GM18508 (cell line): Measurements from ENCODE around the gene RTP1.
"Not testable (repeated sequence)": the region's sequence is repeated elsewhere in the genome, so short reads cannot be mapped to it uniquely, and the experiment has no call there.

ENCODE experiments used
- ATAC-seq: cut with Tn5 transposase; IDR thresholded peaks from one replicate; pipeline ENCODE4 v1.9.1; 2021; ENCODE audit warnings: moderate number of reproducible peaks; ENCODE audit not compliant: insufficient read depth, unreplicated experiment

Gene RTP1

DNA sequence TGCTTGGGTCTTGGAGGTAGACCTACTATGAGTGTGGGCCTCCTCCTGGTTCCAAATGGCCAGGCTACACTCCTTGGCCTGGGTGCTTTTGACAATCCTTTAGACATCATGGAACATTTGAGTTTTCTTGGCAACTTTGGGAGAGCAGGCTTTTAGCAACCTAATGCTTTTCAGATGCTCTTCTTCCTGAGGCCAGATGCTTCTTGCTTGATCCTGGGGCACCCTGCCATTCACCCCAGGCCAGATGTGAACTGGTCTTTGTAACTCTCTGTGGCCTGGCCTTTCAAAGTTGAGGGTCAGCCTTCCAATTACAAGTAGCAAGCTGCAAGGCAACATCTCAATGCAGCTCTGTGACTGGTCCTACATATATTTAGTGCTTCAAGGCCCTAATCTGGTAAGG is 40.5 kb downstream of the RTP1 start:
- no peak for ATAC-seq

DNA sequence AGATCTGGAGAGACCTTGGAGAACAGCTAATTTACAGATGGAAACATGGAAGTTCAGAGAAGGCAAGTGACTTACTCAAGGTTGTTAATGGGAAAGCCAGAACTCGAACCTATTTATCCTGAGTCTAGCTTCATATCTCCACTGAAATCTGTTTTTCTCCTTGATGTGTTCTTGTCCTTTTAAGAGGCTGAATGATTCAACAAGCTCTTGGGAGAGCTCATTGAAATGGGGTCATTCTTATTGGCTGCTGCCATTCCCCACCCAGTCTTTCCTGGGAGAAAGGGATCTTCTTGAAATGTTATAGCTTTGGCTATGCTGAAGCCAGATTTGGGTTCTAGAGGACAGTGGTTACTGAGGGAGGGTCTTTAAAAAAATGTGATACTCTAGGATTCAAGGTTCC is 41.0 kb downstream of the RTP1 start:
- no peak for ATAC-seq

DNA sequence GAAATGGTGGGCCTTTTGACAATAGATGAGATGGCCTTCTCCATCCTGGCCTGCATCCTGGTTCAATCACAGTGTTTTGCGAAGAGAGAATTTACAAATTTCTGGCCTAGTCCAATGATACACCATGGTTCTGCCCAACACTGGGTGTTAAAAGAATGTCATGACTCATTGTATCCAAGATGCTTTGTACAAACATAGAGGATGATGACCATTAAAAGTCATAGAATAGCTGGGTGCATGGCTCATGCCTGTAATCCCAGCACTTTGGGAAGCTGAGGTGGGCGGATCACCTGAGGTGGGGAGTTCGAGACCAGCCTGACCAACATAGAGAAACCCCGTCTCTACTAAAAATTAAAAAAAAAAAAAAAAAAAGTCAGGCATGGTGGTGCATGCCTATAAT is 41.5 kb downstream of the RTP1 start:
- ATAC-seq, result not testable (repeated sequence)

DNA sequence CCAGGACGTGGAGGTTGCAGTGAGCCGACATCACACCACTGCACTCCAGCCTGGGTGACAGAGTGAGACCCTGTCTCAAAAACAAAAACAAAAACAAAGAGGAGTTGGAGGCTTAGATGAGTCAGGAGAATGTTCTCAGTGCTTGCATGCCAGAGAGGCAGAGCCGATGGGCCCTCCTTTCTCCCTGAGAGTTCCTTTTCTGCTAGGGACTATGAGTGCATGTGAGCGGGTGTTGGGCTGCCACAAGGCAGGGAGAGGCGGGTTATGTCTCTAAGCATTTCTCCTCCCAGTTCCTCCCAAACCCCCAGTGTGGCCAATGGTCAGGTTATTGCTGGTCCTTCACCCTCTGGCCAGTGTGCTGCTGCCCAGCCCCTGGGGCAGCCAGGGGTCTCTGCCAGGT is 45.1 kb downstream of the RTP1 start:
- no peak for ATAC-seq

DNA sequence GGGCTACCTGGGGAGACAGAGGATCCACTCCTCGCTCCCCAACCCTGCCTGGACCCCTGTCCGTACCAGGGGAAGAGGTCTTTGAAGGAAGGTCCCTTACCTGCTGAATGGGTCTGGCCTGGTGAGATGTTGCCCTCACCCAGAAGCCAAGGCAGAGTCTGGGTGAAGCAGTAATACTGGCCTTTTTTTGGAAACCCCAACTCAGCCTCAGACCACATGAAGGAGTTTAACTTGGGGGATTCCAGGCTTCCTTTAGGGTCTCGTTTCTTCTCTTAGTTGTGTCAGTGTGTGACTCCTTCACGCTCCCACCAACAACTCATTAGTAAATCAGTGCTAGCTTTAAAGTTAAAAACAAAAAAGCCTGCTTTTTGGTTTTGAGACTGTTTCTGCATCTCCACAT is 45.6 kb downstream of the RTP1 start:
- no peak for ATAC-seq

DNA sequence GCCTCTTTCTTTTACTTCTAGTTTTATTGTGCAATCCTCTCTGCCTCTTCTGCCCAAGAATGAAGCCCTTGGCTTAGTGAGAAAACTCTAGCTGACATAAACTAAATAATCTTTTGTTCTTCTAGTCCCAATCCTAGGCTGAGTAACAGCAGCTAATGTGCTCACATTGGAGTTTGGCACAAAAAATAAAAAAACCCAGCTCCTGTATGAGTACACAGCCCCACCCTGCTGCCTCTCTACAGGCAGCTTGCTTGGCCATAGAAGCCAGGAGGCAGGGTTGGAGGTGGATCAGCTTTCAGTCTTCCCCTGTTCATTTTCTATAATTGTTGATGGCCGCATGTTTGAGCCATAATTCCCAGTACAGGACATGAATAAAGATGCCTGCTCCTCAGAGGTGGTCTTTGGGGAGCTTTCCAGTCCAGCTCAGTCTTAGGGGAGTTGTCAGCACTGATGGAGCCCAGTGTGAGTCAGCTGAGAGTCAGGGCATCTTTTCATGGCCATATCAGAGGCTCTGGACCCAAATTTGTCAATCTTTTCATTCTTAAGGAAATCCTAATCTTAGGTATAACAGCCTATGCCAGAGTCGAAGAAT is 46.7 kb downstream of the RTP1 start:
- ATAC-seq, result no peak

DNA sequence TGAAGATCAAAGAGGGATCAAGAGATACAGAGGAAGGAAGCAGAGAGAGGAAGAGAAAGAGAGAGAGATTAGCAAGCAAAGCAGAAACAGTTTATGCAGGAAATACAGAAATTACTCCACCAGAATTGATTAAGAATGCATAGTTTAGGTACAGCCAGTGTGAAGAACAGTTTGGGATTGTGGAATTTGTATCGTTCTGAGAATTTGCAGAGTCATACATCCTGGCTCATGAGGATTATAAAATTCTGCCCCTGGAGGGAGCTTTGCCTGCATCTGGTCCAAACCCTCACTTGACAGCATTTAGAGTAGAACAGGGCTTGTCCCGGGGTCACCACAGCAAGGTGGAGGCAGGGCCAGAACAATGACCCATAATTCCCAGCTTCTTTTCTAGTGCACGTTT is 50.1 kb downstream of the RTP1 start:
- no peak for ATAC-seq
